GM18526 (cell line): Measurements from ENCODE around the gene SLC12A8.

Source experiments
- POLR2A ChIP-seq: IDR thresholded peaks from 3 replicates; pipeline ENCODE4 v1.6.1; 2011; ENCODE audit not compliant: insufficient read length; ENCODE audit errors: extremely low read depth

Gene SLC12A8

DNA sequence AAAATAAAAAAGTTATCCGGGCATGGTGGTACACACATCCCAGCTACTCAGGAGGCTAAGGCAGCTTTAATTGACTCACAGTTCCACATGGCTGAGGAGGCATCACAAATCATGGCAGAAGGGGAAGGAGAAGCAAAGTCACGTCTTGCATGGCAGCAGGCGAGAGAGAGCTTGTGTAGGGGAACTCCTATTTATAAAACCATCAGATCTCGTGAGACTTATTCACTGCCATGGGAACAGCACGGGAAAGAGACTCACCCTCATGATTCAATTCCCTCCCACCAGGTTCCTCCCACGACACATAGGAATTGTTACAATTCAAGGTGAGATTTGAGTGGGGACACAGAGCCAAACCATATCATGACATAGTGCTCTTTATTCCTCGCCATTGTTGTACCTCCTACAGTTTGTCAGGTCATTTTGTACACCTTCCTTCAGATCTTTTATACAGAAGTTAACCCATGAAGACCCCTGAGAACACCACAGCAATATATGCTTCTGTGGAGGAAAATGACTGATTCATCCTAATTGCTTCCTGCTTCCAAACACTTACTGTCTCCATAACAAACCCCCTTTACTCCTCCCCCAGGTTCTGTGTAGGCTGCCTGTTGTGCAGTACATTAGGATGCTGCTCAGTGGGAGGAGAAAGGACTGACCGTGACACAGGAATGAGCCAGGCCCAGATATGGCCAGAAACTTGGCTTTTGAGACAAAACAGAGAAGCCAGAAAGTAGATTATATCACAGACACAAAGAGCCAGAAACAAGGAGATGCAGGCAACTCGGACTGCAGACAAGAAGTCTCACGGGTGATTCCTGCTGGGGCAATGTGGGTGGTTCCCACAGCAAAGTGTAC, 88.9 kb downstream of the SLC12A8 start:
- no peak for TF ChIP-seq POLR2A

- no peak for TF ChIP-seq POLR2A
Observed at GRCh38 chr3:125121246-125122010, 91.1 kb downstream of the SLC12A8 start.

GRCh38 chr3:125120379-125121122, 92.0 kb downstream of the SLC12A8 start:
- TF ChIP-seq POLR2A = no peak

DNA sequence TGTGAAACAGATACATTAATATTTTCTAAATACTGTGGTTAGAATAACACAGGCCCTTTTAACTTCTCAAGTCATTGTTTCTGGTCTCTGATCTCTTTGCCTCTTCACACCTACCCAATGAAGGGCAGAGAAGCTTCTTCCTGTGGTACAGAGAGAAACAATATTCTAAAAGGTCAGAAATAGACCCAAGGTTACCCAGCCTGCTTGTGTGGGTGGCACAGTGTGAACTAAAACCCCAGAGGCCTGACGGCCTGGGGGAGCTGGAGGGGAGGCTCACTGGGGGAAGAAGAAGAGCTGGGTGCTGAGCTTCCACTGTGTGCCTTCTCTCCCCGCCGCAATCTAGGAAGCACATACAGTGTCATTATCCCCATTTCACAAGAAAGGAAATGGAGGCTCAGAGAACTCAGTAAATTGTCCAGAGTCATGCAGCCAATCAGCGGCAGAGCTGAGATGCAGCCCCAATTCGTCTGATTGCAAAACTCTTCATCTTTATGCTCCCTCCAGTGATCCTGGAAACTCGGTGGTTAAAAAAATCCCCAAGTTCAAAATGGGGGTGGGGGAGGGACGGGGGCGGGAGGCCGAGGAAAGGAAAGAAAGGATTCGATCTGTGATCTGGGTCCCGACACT, 92.7 kb downstream of the SLC12A8 start:
- TF ChIP-seq POLR2A = peak; percentile 35

DNA sequence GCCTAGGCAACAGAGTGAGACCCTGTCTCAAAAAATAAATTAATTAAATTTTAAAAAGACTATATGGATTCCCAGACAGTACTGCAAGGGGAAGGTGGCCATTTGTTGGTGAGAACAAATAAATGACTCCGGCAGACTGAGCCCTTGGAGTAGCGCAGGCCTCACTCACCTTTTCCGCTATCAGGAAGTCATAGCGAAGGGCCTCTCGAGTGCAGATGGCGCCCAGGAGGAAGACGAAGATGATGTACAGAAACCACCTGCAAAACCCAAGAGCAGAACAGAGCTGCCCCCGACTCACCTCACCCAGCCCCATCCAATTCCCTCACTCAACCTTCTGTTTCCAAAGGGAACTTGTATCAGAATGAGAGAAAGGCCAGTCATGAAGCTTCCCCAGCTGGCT, 93.9 kb downstream of the SLC12A8 start:
- no peak for TF ChIP-seq POLR2A

DNA sequence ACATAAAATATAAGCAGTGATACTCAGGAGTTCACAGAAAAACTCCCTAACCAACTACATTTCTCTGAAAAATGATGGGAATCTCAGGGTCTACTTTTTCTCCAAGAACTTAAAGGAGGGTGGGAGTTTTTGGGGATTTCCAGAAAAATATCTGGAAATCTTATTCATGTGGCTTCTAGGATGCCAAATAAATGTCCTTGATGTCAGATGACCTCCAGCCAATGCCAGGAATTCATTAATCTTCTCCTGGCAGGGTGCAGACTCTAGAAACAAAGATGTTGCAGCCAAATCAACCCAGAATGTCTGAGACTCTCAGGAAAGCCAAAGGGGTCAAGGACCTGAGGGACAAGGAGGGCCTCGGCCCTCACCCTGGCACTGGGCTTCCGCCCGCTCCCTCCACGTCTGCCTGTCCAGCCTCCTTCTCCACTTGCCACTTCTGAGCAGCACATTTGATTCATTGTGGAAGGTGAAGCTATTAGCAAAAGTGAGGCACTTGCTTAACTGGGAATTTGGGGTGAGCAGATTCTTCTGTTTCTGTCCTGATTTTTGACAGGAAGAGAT, 94.8 kb downstream of the SLC12A8 start:
- TF ChIP-seq POLR2A = no peak

- TF ChIP-seq POLR2A = no peak
Observed at GRCh38 chr3:125116311-125117080, 96.1 kb downstream of the SLC12A8 start.

GRCh38 chr3:125115640-125116039, 96.9 kb downstream of the SLC12A8 start:
- TF ChIP-seq POLR2A = no peak

GRCh38 chr3:125112981-125113380, 99.6 kb downstream of the SLC12A8 start:
- no peak for TF ChIP-seq POLR2A

- no peak for TF ChIP-seq POLR2A
Observed at GRCh38 chr3:125110876-125111480, 101.6 kb downstream of the SLC12A8 start.

- no peak for TF ChIP-seq POLR2A
Observed at GRCh38 chr3:125110016-125110875, 102.3 kb downstream of the SLC12A8 start.

DNA sequence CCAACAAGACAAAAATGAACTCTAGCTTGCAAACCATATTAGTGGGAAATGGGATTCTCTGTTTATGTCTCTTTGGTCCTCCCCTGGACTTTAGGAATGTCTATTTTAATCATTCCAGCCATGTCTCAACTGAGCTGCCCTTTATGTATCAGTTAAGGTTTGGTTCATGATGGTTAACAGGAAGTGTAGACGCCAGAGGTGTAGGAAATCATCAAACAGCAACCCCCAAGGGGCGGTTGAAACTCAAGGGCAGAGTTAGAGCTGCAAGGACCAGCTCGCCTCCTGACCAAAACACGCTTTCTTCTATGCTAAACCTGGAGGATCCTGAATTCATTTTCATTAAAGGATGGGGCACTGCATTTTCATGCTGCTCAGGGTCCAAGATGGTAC, 103.0 kb downstream of the SLC12A8 start:
- no peak for TF ChIP-seq POLR2A
